GM18511 (cell line): ENCODE data around the gene ZIC2.

ENCODE experiments used
- ATAC-seq: cut with Tn5 transposase; IDR thresholded peaks from one replicate; pipeline ENCODE4 v1.9.1; 2021; ENCODE audit warnings: mild to moderate bottlenecking, moderate library complexity; ENCODE audit not compliant: unreplicated experiment

Gene ZIC2

GRCh38 chr13:99985241-99985874 lies 3.8 kb downstream of the ZIC2 start:
- no peak for ATAC-seq

GRCh38 chr13:99985886-99986527 lies 4.4 kb downstream of the ZIC2 start:
- ATAC-seq: no peak

GRCh38 chr13:99986741-99987140 lies 5.2 kb downstream of the ZIC2 start:
- no peak for ATAC-seq

GRCh38 chr13:99987154-99988019 lies 5.8 kb downstream of the ZIC2 start:
- ATAC-seq: no peak

- ATAC-seq: no peak
These were observed 7.1 kb downstream of the ZIC2 start for GRCh38 chr13:99988529-99989275.

GRCh38 chr13:99989276-99990125 lies 7.9 kb downstream of the ZIC2 start:
- no peak for ATAC-seq

GRCh38 chr13:99990126-99990977 lies 8.8 kb downstream of the ZIC2 start:
- no peak for ATAC-seq

GRCh38 chr13:99991013-99991827 lies 9.6 kb downstream of the ZIC2 start:
- ATAC-seq: no peak

- ATAC-seq: no peak
These were observed 10.5 kb downstream of the ZIC2 start for GRCh38 chr13:99991828-99992775.

- ATAC-seq: no peak
These were observed 11.4 kb downstream of the ZIC2 start for GRCh38 chr13:99992949-99993351.

- ATAC-seq: no peak
These were observed 12.4 kb downstream of the ZIC2 start for GRCh38 chr13:99993660-99994637.

- ATAC-seq: no peak
These were observed 13.0 kb downstream of the ZIC2 start for GRCh38 chr13:99994638-99995020.

GRCh38 chr13:99995104-99995588 lies 13.6 kb downstream of the ZIC2 start:
- no peak for ATAC-seq

- no peak for ATAC-seq
These were observed 14.2 kb downstream of the ZIC2 start for GRCh38 chr13:99995589-99996380.

GRCh38 chr13:99996381-99996973 lies 14.9 kb downstream of the ZIC2 start:
- no peak for ATAC-seq
